ENCODE data around the gene MATN4.

DNA sequence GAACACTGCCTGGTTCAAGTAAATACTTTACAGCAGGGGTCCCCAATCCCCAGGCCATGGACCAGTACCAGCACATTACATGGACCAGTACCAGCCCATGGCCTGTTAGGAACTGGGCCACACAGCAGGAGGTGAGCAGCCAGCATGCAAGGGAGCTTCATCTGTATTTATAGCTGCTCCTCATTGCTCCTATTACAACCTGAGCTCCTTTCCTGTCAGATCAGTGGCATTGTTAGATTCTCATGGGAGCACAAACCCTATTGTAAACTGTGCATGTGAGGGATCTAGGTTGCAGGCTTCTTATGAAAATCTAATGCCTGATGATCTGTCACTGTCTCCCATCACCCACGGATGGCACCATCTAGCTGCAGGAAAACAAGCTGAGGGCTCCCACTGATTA, 13.4 kb downstream of the MATN4 start:
- TF ChIP-seq, protein P1, sequence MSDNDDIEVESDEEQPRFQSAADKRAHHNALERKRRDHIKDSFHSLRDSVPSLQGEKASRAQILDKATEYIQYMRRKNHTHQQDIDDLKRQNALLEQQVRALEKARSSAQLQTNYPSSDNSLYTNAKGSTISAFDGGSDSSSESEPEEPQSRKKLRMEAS (CRISPR knock-in tag; IDR thresholded peaks at IDR 0.05): no peak
- TF ChIP-seq FOXK1 (CRISPR knock-in tag; IDR thresholded peaks at IDR 0.05): no peak
- TF ChIP-seq, protein P2, sequence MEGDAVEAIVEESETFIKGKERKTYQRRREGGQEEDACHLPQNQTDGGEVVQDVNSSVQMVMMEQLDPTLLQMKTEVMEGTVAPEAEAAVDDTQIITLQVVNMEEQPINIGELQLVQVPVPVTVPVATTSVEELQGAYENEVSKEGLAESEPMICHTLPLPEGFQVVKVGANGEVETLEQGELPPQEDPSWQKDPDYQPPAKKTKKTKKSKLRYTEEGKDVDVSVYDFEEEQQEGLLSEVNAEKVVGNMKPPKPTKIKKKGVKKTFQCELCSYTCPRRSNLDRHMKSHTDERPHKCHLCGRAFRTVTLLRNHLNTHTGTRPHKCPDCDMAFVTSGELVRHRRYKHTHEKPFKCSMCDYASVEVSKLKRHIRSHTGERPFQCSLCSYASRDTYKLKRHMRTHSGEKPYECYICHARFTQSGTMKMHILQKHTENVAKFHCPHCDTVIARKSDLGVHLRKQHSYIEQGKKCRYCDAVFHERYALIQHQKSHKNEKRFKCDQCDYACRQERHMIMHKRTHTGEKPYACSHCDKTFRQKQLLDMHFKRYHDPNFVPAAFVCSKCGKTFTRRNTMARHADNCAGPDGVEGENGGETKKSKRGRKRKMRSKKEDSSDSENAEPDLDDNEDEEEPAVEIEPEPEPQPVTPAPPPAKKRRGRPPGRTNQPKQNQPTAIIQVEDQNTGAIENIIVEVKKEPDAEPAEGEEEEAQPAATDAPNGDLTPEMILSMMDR (IDR thresholded peaks at IDR 0.05): no peak
- no peak for TF ChIP-seq ZNF416 (CRISPR knock-in tag; IDR thresholded peaks at IDR 0.05)
- TF ChIP-seq ZBTB21 (CRISPR knock-in tag; IDR thresholded peaks at IDR 0.05; ENCODE audit: borderline replicate concordance): no peak
- no peak for TF ChIP-seq ELF4 (CRISPR knock-in tag; IDR thresholded peaks at IDR 0.05; ENCODE audit: low read depth)

All from WTC11 (cell line).